ENCODE measurements around the gene AP3S1. TPM values are rescaled to one million over a fixed set of nuclear protein-coding genes. Genes with fewer than 3 reads are reported as not detected.

The AP3S1 gene
- total RNA-seq, result 139 and 257 TPM in 2 replicates

DNA sequence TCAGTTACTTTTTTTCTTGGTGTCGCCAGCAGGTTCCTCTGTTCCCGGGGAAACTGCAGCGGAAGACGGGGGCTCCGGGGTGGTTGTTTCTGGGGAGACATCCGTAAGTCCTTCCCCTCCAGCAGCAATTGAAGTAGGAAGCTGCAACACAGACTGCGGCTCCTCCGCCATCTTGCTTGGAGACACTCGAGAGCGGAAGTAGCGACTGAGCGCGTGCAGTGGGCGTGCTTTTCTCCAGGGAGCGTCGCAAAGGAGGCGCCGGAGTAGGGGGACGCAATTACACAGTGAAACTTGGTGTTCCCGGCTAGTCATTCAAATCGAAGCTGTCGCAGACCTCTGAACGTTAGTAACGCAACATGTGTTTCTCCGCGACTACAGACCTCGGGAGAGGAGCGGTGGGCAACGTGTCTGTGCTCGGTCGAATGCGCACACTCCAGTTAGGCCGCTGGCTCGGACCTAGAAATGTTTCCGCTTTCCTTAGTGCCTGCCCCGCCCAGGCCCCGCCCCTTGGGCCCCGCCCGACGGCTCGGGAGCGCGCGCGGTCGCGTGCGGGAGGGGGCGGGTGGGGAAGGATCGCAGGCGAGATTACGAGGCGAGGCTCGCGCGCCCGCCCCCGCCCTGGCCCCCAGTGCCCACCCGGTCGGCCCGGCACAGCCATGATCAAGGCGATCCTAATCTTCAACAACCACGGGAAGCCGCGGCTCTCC is at the start of gene AP3S1, which contains the start of gene ATG12:
Gene AP3S1 (plus strand): TSS at position 554 of the 707 bp plus-strand sequence. CDS start 103 bp downstream, at position 657.
Gene ATG12 (minus strand): TSS at position 184 of the 707 bp plus-strand sequence. CDS start 13 bp downstream, at position 171.

DNA sequence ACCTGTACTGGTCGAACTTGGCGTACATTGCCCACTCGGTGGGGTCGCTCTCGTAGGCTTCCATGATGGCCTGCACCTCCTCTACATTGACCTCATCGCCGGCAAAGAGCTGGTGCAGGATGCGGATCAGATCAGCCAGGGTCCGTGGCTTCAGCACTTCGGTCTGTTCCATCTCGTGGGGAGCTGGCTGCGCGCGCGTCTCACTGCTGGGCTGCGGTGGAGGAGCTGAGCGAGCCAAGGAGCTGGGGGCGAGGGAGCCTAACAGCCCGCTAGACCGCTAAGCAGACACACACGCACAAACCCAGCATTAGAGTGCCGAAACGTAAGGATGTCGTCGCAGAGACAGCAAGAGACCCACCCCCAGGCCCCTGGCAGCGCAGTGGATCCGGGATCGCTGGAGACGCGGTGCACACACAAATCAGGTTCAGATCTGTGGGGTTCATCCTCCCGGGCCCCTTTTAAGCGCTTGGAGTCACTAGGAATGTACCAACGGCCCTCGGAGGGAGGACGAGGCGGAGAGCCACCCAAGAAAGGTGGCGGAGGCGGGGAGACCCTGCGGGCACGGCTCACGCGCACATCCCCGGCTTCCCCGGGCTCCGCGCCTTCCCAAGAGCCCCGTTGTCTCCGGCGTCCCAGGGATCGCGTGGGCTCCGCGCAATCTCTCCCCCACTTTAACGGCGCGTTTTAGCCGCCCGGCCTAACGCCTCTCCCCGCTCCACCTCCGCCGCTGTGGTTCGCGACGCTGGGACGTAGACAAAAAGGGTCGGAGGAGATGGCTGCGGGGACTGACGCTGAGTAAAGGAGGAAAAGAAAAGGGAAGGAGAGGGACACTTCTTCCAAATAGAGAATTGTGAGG is 25.3 kb upstream of the AP3S1 start, which contains the start of gene CDO1:
Gene CDO1 (minus strand): TSS at position 434 of the 856 bp plus-strand sequence. CDS start 262 bp downstream, at position 172.

DNA sequence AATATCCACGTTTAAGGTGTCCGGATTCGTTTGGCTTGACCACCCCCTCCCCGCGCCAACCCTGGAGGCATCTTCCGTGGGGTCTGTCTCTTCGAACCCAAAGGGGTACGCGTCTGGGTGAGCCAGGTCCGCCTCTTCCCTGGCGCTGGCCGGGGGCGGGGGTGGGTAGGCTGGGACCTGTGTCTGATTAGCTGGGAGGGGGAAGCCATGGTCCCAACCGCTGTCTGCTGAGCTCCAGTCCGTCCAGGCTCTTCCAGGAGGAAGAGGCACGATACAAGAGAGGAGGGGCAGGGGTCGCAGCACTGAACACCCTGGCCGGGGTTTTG is 120.5 kb downstream of the AP3S1 start, which contains the start of gene LVRN:
Gene LVRN (plus strand): TSS at position 237 of the 326 bp plus-strand sequence. CDS start 143 bp downstream, outside the sequence.

Other genes starting within 250 kb of the AP3S1 start
- gene TICAM2, start 239.5 kb upstream of the AP3S1 start, total RNA-seq, result 0.47 and 1.4 TPM in 2 replicates
- gene TMED7, start 215.9 kb upstream of the AP3S1 start, total RNA-seq, result 107 and 111 TPM in 2 replicates
- gene CDO1, start 25.3 kb upstream of the AP3S1 start, total RNA-seq, result not detected in 2 replicates
- gene ATG12, start 370 bp upstream of the AP3S1 start, total RNA-seq, result 23.0 and 43.8 TPM in 2 replicates
- not detected in 2 replicates for gene LVRN, start 120.5 kb downstream of the AP3S1 start, total RNA-seq
- not detected in 2 replicates for gene ARL14EPL, start 190.5 kb downstream of the AP3S1 start, total RNA-seq
- gene COMMD10, start 243.1 kb downstream of the AP3S1 start, total RNA-seq, result 22.8 and 31.0 TPM in 2 replicates

Data from hair follicular keratinocyte (primary cell).